Measurements from ENCODE around the gene SCGB1A1.

SCGB1A1 gene

GRCh38 chr11:62419314-62419929 lies 589 bp downstream of the SCGB1A1 start:
- H3K4me3 ChIP-seq (replicated peaks in 1 of 2; ENCODE audit: low read depth in 2 of 2, low read length in 2 of 2), result no peak overlapping the region
- TF ChIP-seq CTCF (IDR thresholded peaks at IDR 0.05; ENCODE audit: low read depth, low read length), result no peak
- DNase-seq (ENCODE audit: low read depth in 2 of 2), result no peak

- no peak overlapping the region for H3K4me3 ChIP-seq (replicated peaks in 1 of 2; ENCODE audit: low read depth in 2 of 2, low read length in 2 of 2)
- TF ChIP-seq CTCF (IDR thresholded peaks at IDR 0.05; ENCODE audit: low read depth, low read length), result no peak
- DNase-seq (ENCODE audit: low read depth in 2 of 2), result no peak
Observed at GRCh38 chr11:62419943-62420342, 1.1 kb downstream of the SCGB1A1 start.

- H3K4me3 ChIP-seq (replicated peaks in 1 of 2; ENCODE audit: low read depth in 2 of 2, low read length in 2 of 2), result no peak overlapping the region
- no peak for TF ChIP-seq CTCF (IDR thresholded peaks at IDR 0.05; ENCODE audit: low read depth, low read length)
- no peak for DNase-seq (ENCODE audit: low read depth in 2 of 2)
Observed at GRCh38 chr11:62420882-62421281, 2.0 kb downstream of the SCGB1A1 start.

- H3K4me3 ChIP-seq (replicated peaks in 1 of 2; ENCODE audit: low read depth in 2 of 2, low read length in 2 of 2), result no peak overlapping the region
- TF ChIP-seq CTCF (IDR thresholded peaks at IDR 0.05; ENCODE audit: low read depth, low read length), result no peak
- no peak for DNase-seq (ENCODE audit: low read depth in 2 of 2)
Observed at GRCh38 chr11:62421996-62422395, 3.2 kb downstream of the SCGB1A1 start.

- DNase-seq (ENCODE audit: low read depth in 2 of 2), result no peak
- TF ChIP-seq CTCF (IDR thresholded peaks at IDR 0.05; ENCODE audit: low read depth, low read length), result no peak
- H3K4me3 ChIP-seq (replicated peaks in 1 of 2; ENCODE audit: low read depth in 2 of 2, low read length in 2 of 2), result no peak overlapping the region
Observed at GRCh38 chr11:62423012-62423411, 4.2 kb downstream of the SCGB1A1 start.

GRCh38 chr11:62427630-62428233 lies 8.9 kb downstream of the SCGB1A1 start:
- H3K4me3 ChIP-seq (replicated peaks in 1 of 2; ENCODE audit: low read depth in 2 of 2, low read length in 2 of 2), result no peak overlapping the region
- DNase-seq (ENCODE audit: low read depth in 2 of 2), result peak in 1 of 2 donors; percentile 42
- no peak for TF ChIP-seq CTCF (IDR thresholded peaks at IDR 0.05; ENCODE audit: low read depth, low read length)
